H9 (cell line): ENCODE results near the gene TMC6. TPM values are rescaled to one million over a fixed set of nuclear protein-coding genes. Genes with fewer than 3 reads are reported as not detected.

Experiments
- DNase-seq: peaks from one replicate; pipeline ENCODE4 v3.0.0-alpha.2; 2017
- H2AFZ ChIP-seq: one replicate; pipeline ENCODE4 v1.6.1; 2013; ENCODE audit warnings: mild to moderate bottlenecking, low read length, control low read depth, moderate library complexity
- H2AK5ac ChIP-seq: 2 replicates; pipeline ENCODE4 v1.6.1; 2013; ENCODE audit warnings: low read length, control low read depth, mixed read lengths; ENCODE audit not compliant: insufficient read length
- H2BK120ac ChIP-seq: one replicate; pipeline ENCODE4 v1.6.1; 2013; ENCODE audit warnings: low read depth, mild to moderate bottlenecking, low read length, control low read depth, inconsistent platforms; ENCODE audit not compliant: poor library complexity, severe bottlenecking
- H2BK12ac ChIP-seq: 2 replicates; pipeline ENCODE4 v1.6.1; 2013; ENCODE audit warnings: low read length, control low read depth, mixed read lengths, low read depth; ENCODE audit not compliant: insufficient read length
- H2BK15ac ChIP-seq: 2 replicates; pipeline ENCODE4 v1.6.1; 2013; ENCODE audit warnings: low read depth, low read length, control low read depth
- H2BK20ac ChIP-seq: one replicate; pipeline ENCODE4 v1.6.1; 2013; ENCODE audit warnings: low read depth, mild to moderate bottlenecking, low read length, control low read depth, inconsistent platforms; ENCODE audit not compliant: poor library complexity, severe bottlenecking
- H2BK5ac ChIP-seq: 2 replicates; pipeline ENCODE4 v1.6.1; 2013; ENCODE audit warnings: low read length, control low read depth, mixed read lengths; ENCODE audit not compliant: insufficient read length
- H3K14ac ChIP-seq: 2 replicates; pipeline ENCODE4 v1.6.1; 2013; ENCODE audit warnings: low read length, control low read depth; ENCODE audit not compliant: insufficient read depth
- H3K18ac ChIP-seq: 2 replicates; pipeline ENCODE4 v1.6.1; 2013; ENCODE audit warnings: low read depth, mild to moderate bottlenecking, mixed read lengths, low read length, control low read depth; ENCODE audit not compliant: insufficient read length
- H3K23ac ChIP-seq: 2 replicates; pipeline ENCODE4 v1.6.1; 2013; ENCODE audit warnings: low read length, control low read depth, mixed read lengths, low read depth; ENCODE audit not compliant: insufficient read length
- H3K23me2 ChIP-seq: 2 replicates; pipeline ENCODE4 v1.6.1; 2013; ENCODE audit warnings: low read depth, mild to moderate bottlenecking, mixed read lengths, low read length, control low read depth; ENCODE audit not compliant: insufficient read length, poor library complexity, severe bottlenecking
- H3K27ac ChIP-seq: 2 replicates; pipeline ENCODE4 v1.5.1; 2013; ENCODE audit warnings: low read length, control low read depth, mixed read lengths, low read depth; ENCODE audit not compliant: insufficient read length
- H3K27me3 ChIP-seq: 2 replicates; pipeline ENCODE4 v1.6.1; 2013; ENCODE audit warnings: low read length, control low read depth, inconsistent platforms; ENCODE audit not compliant: insufficient read depth
- H3K4ac ChIP-seq: 2 replicates; pipeline ENCODE4 v1.6.1; 2013; ENCODE audit warnings: low read depth, mild to moderate bottlenecking, control low read depth, inconsistent platforms, low read length, moderate library complexity
- H3K4me1 ChIP-seq: 2 replicates; pipeline ENCODE4 v1.6.1; 2013; ENCODE audit warnings: low read length, control low read depth, inconsistent platforms; ENCODE audit not compliant: insufficient read depth
- H3K4me2 ChIP-seq: 2 replicates; pipeline ENCODE4 v1.6.1; 2013; ENCODE audit warnings: low read length, control low read depth, mixed read lengths; ENCODE audit not compliant: insufficient read length, insufficient read depth
- H3K56ac ChIP-seq: 2 replicates; pipeline ENCODE4 v1.6.1; 2013; ENCODE audit warnings: low read depth, mild to moderate bottlenecking, mixed read lengths, low read length, control low read depth; ENCODE audit not compliant: insufficient read length
- H3K79me1 ChIP-seq: 2 replicates; pipeline ENCODE4 v1.6.1; 2013; ENCODE audit warnings: low read depth, mild to moderate bottlenecking, moderate library complexity, low read length, control low read depth, inconsistent platforms; ENCODE audit not compliant: insufficient read depth, poor library complexity, severe bottlenecking
- H3K79me2 ChIP-seq: 2 replicates; pipeline ENCODE4 v1.6.1; 2013; ENCODE audit warnings: low read length, control low read depth, inconsistent platforms; ENCODE audit not compliant: insufficient read depth
- H3K9ac ChIP-seq: 2 replicates; pipeline ENCODE4 v1.6.1; 2013; ENCODE audit warnings: low read length, control low read depth, mixed read lengths; ENCODE audit not compliant: insufficient read length; ENCODE audit errors: extremely low read depth
- H3K9me3 ChIP-seq: one replicate; pipeline ENCODE4 v1.6.1; 2013; ENCODE audit warnings: low read depth, low read length, inconsistent platforms; ENCODE audit not compliant: control insufficient read depth
- H3T11ph ChIP-seq: one replicate; pipeline ENCODE4 v1.6.1; 2013; ENCODE audit warnings: mild to moderate bottlenecking, low read length, control low read depth, inconsistent platforms
- H4K20me1 ChIP-seq: one replicate; pipeline ENCODE4 v1.6.1; 2013; ENCODE audit not compliant: control insufficient read depth, insufficient read length, insufficient read depth
- H4K5ac ChIP-seq: 2 replicates; pipeline ENCODE4 v1.6.1; 2013; ENCODE audit warnings: low read depth, mild to moderate bottlenecking, mixed read lengths, low read length, control low read depth; ENCODE audit not compliant: insufficient read length
- H4K8ac ChIP-seq: replicated peaks from 2 replicates; pipeline ENCODE4 v1.6.1; 2013; ENCODE audit warnings: low read length, control low read depth, mixed read lengths, low read depth; ENCODE audit not compliant: insufficient read length
- H4K91ac ChIP-seq: 2 replicates; pipeline ENCODE4 v1.6.1; 2013; ENCODE audit warnings: low read depth, mild to moderate bottlenecking, moderate library complexity, mixed read lengths, low read length, control low read depth; ENCODE audit not compliant: insufficient read length
- H3K27ac Mint-ChIP-seq, 3 experiments: 2 replicates in 2 of 3; 3 replicates in 1 of 3; pipeline ENCODE4 v1.8.0; 2020 to 2021; ENCODE audit warnings: mixed read lengths in 3 of 3, mild to moderate bottlenecking in 1 of 3, moderate library complexity in 1 of 3
- H3K27me3 Mint-ChIP-seq: 2 replicates; pipeline ENCODE4 v1.8.0; 2021; ENCODE audit warnings: low read depth, mild to moderate bottlenecking, moderate library complexity, mixed read lengths
- H3K36me3 Mint-ChIP-seq, 3 experiments: 2 replicates in 2 of 3; 3 replicates in 1 of 3; pipeline ENCODE4 v1.8.0; 2020 to 2021; ENCODE audit warnings: low read depth in 3 of 3, mixed read lengths in 3 of 3; ENCODE audit not compliant: insufficient read depth in 1 of 3
- H3K4me1 Mint-ChIP-seq, 2 experiments: 2 replicates each; pipeline ENCODE4 v1.8.0; 2020; ENCODE audit warnings: mixed read lengths in 2 of 2
- H3K4me3 Mint-ChIP-seq, 2 experiments: 2 replicates in 1 of 2; 3 replicates in 1 of 2; pipeline ENCODE4 v1.8.0; 2020 to 2021; ENCODE audit warnings: mild to moderate bottlenecking in 2 of 2, mixed read lengths in 2 of 2, moderate library complexity in 1 of 2
- H3K9me3 Mint-ChIP-seq, 2 experiments: 2 replicates in 1 of 2; 3 replicates in 1 of 2; pipeline ENCODE4 v1.8.0; 2020; ENCODE audit warnings: mild to moderate bottlenecking in 2 of 2, mixed read lengths in 2 of 2, moderate library complexity in 1 of 2
- CTCF ChIP-seq: fragments of 200-600 bp; sonication (generic); conservative IDR thresholded peaks from 3 replicates; pipeline ENCODE4 v1.8.0; 2021; ENCODE audit warnings: antibody characterized with exemption, mild to moderate bottlenecking
- WGBS: extraction: QIAGEN DNeasy Blood & Tissue Kit; methylation state at CpG from one replicate; pipeline ENCODE4 v1.1.7; 2013; ENCODE audit warnings: missing lambda C conversion rate, low lambda C conversion rate, mixed read lengths; ENCODE audit not compliant: insufficient read length; ENCODE audit errors: extremely low coverage; 5-methylcytosine and 5-hydroxymethylcytosine counted together
- total RNA-seq: library from RNA; stranded (reverse); gene quantifications from 2 replicates; pipeline ENCODE4 v1.2.1, GENCODE V29; 2021

TMC6 gene
- total RNA-seq, 1 experiment from 2014 or later, result 86.8 TPM

DNA sequence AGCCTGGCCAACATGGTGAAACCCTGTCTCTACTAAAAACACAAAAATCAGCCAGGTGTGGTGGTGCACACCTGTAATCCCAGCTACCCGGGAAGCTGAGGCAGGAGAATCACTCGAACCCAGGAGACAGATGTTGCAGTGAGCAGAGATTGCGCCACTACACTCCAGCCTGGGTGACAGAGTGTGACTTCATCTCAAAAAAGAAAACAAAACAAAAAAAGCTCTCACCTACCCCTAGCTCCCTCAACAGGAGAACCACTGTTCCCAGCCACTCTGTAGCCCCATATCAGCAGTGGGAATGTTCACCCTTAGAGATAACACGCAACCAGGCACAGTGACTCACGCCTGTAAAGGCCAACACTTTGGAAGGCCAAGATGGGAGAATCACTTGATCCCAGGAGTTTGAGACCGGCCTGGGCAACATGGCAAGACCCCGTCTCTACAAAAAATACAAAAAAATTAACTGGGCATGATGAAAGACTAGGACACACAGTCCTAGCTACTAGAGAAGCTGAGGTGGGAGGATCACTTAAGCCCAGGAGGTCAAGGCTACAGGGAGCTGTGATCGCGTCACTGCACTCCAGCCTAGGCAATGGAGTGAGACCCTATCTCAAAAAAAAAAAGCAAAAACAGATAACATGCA is 7.4 kb upstream of the TMC6 start:
- H3K27me3 Mint-ChIP-seq, result peaks cover 20% of the 10 kb centered on the region
- H4K8ac ChIP-seq, result no peak overlapping the region
- H3K27ac ChIP-seq, result no peak overlapping the region
- H3K4me2 ChIP-seq, result no peak overlapping the region
- H3K56ac ChIP-seq, result no peak overlapping the region
- H4K91ac ChIP-seq, result no peak overlapping the region
- peaks cover 8 to 27% of the 10 kb centered on the region in 2 experiments for H3K4me1 Mint-ChIP-seq
- H3K9me3 ChIP-seq, result no peaks in the 10 kb centered on the region
- no peak overlapping the region for H2BK15ac ChIP-seq
- H3K27me3 ChIP-seq, result no peaks in the 10 kb centered on the region; the same call in 1 of the 2 replicates
- H3K36me3 Mint-ChIP-seq, result no peaks in the 10 kb centered on the region
- no peaks in the 10 kb centered on the region for H3K79me1 ChIP-seq
- no peak overlapping the region for H2AFZ ChIP-seq
- H2BK20ac ChIP-seq, result no peak overlapping the region
- no peak overlapping the region for H3K23ac ChIP-seq
- no peak overlapping the region for H3T11ph ChIP-seq
- no peak overlapping the region for H2BK120ac ChIP-seq
- no peak overlapping the region for H3K4ac ChIP-seq
- no peak for DNase-seq
- no peak overlapping the region for H4K5ac ChIP-seq
- H2AK5ac ChIP-seq, result no peak overlapping the region
- no peak overlapping the region for H3K18ac ChIP-seq
- no peak overlapping the region for H3K4me3 Mint-ChIP-seq
- no peaks in the 10 kb centered on the region for H3K79me2 ChIP-seq
- no peak overlapping the region for H3K14ac ChIP-seq
- WGBS, result no CpG with 5 or more reads among the region's 9 CpGs
- H3K4me1 ChIP-seq, result peaks cover 6% of the 10 kb centered on the region; the same call in 1 of the 2 replicates
- no peaks in the 10 kb centered on the region for H3K23me2 ChIP-seq
- H2BK5ac ChIP-seq, result no peak overlapping the region
- H3K27ac Mint-ChIP-seq, result no peak overlapping the region
- no peak overlapping the region for H3K9ac ChIP-seq
- H2BK12ac ChIP-seq, result no peak overlapping the region
- H3K9me3 Mint-ChIP-seq, result no peaks in the 10 kb centered on the region; a peak in 1 of 5 replicates
- H4K20me1 ChIP-seq, result no peaks in the 10 kb centered on the region
- TF ChIP-seq CTCF, result no peak
